DMS53 treated with DMSO at 0.1 percent for 48 hours (cell line): Measurements from ENCODE around the gene POGK.
"Not testable (repeated sequence)": the region's sequence is repeated elsewhere in the genome, so short reads cannot be mapped to it uniquely, and the experiment has no call there.

Experiments
- DNase-seq: peaks from one replicate; lab custom pipeline; 2025; ENCODE audit not compliant: unreplicated experiment; lab: John Stamatoyannopoulos, UW

Gene POGK

GRCh38 chr1:166838766-166839599, at the start of gene POGK:
POGK (plus strand) TSS chr1:166839475; CDS start chr1:166840957, 1,482 bp downstream.
- peak; percentile 86 for DNase-seq

GRCh38 chr1:166796620-166797236, 42.5 kb upstream of the POGK start:
- no peak for DNase-seq

GRCh38 chr1:166808952-166809351, 30.3 kb upstream of the POGK start:
- DNase-seq: no peak

GRCh38 chr1:166811691-166812090, 27.6 kb upstream of the POGK start:
- no peak for DNase-seq

GRCh38 chr1:166813508-166814223, 25.6 kb upstream of the POGK start:
- no peak for DNase-seq

- DNase-seq: no peak
Measured at GRCh38 chr1:166814611-166815010, 24.7 kb upstream of the POGK start.

- DNase-seq: no peak
Measured at GRCh38 chr1:166819974-166820373, 19.3 kb upstream of the POGK start.

- no peak for DNase-seq
Measured at GRCh38 chr1:166822385-166822784, 16.9 kb upstream of the POGK start.

GRCh38 chr1:166827426-166827825, 11.8 kb upstream of the POGK start:
- no peak for DNase-seq

GRCh38 chr1:166829762-166830161, 9.5 kb upstream of the POGK start:
- not testable (repeated sequence) for DNase-seq

- no peak for DNase-seq
Measured at GRCh38 chr1:166836733-166837132, 2.5 kb upstream of the POGK start.

GRCh38 chr1:166839600-166840308, 479 bp downstream of the POGK start:
- DNase-seq: no peak

GRCh38 chr1:166840309-166841274, 1.3 kb downstream of the POGK start:
- DNase-seq: no peak

- no peak for DNase-seq
Measured at GRCh38 chr1:166843322-166843721, 4.0 kb downstream of the POGK start.

- no peak for DNase-seq
Measured at GRCh38 chr1:166843769-166844596, 4.7 kb downstream of the POGK start.

GRCh38 chr1:166844791-166845190, 5.5 kb downstream of the POGK start:
- no peak for DNase-seq

- DNase-seq: no peak
Measured at GRCh38 chr1:166848193-166848592, 8.9 kb downstream of the POGK start.

- DNase-seq: no peak
Measured at GRCh38 chr1:166849135-166849534, 9.9 kb downstream of the POGK start.

- no peak for DNase-seq
Measured at GRCh38 chr1:166852918-166853317, 13.6 kb downstream of the POGK start.
